Skin epidermis (tissue), 12 donors: ENCODE results near the gene PDE1C.

Experiments
- H3K27ac ChIP-seq, 21 experiments: fragments of 200-600 bp; sonication (generic) in 11 of 21; one replicate each; pipeline ENCODE4 v1.5.0; 2020; ENCODE audit warnings: mild to moderate bottlenecking in 3 of 21, inconsistent platforms in 2 of 21, moderate library complexity in 2 of 21
- H3K4me3 ChIP-seq, 7 experiments: fragments of 200-600 bp; sonication (generic) in 2 of 7; one replicate each; pipeline ENCODE4 v1.5.0; 2020; ENCODE audit warnings: inconsistent platforms in 2 of 7, mild to moderate bottlenecking in 2 of 7, moderate library complexity in 1 of 7

The PDE1C gene

DNA sequence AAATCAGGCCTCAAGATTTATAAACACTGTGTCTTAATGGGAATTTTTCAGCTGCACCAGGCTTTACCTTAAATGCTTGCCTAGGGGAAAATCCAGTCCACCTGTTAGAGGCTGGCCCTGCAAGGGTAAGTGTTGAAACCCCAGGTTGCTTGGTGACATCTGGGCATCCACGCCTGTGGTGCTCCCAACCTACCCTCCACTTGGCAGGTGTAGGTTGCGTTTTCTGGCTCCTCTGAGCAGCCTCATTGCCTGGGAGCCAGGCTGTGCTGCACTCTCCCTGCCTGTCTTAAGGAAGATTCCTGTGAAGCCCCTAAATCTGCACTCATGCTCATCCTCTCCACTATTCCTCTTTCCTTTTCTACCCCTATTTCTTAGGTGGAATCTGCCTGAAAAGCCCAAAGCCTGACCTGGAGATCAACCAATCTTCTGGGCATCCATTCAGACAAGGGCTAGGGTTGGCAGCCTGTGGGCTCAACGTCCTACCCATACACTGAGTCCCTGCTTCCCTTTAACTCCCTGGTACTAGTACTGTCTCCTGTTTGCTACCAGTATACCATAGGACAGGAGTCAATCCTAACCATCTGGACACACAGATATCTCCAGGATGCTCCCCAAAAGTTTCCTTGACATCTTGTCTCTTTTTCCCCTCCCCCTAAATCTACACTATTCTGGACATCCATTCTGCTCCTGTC lies 150.4 kb downstream of the PDE1C start:
- H3K4me3 ChIP-seq: no peak overlapping the region
- H3K27ac ChIP-seq: no peak overlapping the region

DNA sequence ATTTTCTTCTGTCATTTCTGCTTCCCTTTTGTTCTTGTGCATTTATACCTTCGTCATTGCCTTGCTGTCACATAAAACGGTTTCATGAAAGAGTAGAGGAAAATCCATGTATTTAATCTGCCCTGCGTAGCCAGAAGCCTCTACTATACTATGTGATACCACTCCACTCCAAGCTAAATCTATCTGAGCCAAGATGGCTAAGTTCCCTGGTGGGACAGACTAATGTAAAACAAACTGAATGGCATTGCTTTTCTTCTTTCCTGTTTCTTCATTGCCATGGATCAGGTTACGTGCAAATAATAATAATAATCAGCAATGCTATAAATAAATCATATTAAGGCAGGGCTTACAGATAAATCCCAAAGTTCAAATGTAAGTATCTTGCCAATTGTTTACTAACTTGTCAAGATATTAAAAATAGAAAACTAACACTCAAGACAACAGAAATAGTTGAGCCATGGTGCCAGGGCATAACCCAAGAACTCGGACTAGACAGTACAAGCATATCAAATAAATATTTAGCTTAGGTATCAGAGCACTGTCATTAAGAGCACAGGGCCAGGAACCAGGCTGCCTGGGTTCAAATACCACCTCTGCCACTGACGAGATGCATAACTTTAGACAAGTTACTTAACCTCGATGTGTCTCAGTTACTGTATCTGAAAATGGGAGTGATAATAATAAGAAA lies 151.4 kb downstream of the PDE1C start:
- Histone ChIP-seq H3K4me3 (no peak overlapping the region), H3K27ac (no peak overlapping the region)

DNA sequence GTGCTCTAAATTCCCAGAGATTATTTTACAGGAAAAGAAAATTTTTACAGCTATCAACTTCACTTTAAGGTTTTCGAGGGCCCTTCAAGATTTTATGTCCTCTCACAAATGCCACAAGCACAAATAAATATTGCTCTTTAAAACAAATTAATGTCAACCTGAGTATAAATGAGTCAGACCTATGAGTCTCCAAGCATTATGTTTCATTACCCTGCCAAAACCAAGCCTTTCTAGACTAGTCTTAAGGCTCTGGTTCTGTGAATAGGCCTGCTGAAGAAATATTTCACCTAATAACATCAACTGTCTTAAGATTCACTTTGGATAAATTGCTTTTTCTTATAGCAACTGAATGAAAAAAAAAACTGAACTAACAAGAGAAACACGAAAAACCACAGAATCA lies 153.0 kb downstream of the PDE1C start:
- Histone ChIP-seq H3K4me3 (no peak overlapping the region), H3K27ac (no peak overlapping the region)

DNA sequence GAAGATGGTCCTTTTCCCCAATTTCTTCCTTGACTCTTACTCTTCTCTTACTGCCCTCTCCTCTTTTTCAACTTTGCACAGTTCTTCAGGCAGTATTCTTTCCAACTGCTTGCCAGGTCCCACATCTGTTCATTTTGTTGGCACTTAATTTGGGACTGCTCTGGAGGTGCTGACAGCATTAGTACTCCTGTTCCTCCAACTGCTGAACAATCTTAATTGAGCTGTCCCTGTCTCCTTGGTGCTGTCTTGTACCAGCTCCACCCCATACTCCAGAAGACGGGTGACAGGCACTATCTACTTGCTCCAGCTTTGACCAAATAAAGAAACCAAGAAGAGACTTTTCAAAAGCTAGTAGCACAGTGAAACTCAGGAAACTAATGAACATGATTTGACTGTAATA lies 160.0 kb downstream of the PDE1C start:
- Histone ChIP-seq H3K27ac (no peak overlapping the region), H3K4me3 (no peak overlapping the region)

DNA sequence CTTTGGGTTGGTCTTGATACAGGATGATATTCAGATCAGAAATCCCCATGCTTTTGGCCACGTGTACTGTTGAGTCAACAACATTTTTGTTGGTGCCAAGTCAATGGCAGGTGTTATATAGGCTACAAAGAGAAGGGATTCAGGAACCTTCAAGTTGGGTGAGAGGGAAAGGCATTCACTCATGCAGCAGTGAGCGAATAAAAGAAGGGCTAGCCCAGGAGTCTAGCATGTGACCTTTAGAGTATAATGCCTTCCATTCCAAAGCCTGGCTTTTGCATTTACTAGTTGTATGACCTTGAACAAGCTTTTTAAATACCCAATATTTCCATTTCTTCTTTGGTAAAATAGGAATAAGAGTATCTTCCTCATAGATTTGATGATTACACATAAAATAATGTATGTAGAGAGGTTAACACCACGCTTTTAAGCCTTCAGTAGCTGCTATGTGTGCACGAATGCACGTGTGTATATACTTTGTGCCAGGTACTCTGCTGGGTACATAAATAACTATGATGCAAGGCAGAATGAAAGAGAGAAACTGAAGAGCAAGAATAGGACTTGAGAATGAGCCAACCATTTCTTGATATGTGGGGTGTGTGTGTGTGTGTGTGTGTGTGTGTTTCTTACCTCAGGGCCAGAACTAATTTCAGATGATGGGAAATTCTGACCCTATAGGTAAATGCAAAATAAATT lies 163.6 kb downstream of the PDE1C start:
- Histone ChIP-seq H3K27ac (no peak overlapping the region), H3K4me3 (no peak overlapping the region)

DNA sequence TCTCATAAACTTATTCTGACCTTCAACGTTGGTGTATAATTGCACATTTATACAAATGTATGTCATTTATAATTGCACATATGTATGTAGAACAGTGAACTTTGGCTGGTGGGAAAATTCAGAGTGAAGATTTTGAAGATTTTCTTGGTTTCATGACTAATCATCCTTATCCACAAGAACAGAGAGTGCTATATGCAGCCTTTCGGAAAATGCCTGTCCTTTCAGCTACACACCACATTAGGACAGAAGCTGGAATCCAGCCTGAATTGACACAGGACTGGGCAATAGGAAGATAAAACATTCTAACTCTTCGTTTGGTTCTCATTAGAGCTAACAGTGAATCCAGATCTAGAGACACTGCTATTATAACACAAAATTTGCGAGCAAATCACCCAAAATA lies 166.2 kb downstream of the PDE1C start:
- Histone ChIP-seq H3K4me3 (no peak overlapping the region), H3K27ac (no peak overlapping the region)

DNA sequence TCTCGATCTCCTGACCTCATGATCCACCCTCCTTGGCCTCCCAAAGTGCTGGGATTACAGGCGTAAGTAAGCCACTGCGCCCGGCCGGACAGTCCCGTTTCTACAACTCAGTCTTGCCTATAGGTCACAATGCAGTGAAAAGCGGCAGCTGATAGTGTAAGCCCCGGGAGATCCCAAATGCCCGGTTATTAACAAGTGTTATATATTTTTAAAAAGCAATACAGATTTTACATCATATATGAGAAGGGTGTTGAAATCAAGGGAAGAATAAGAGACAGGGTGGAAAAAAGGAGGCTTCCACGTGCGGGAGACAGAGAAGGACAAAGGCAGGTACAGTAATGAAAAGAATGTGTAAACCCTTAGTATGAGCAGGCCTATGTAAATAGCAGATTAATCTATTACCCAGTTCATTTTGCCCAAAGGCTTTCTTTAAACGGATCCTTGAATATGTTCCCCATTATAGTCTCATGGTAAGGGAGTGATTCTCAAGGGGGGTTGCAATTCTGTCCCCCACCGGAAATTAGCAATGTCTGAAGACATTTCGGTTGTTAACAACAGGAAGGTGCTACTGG lies 170.8 kb downstream of the PDE1C start:
- H3K4me3 ChIP-seq: no peak overlapping the region
- H3K27ac ChIP-seq: no peak overlapping the region

DNA sequence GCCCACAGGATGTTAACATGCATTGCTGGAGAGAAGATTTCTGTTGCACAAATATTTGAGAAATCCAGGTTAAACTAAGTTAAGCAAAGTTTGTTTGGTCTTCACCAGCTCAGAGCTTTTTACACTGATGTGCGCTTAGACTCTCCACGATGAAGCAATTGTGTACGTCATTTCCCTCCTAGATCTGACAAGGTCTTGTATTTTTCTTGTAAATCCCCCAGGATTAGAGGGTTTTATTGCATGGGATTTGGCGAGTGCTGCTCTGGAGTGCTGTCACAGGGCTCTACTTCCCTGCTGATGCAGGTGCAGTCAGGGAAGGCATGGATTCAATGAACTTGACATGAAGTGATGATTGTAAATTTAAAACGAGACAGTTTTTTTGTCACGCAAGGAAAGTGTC lies 173.3 kb downstream of the PDE1C start:
- Histone ChIP-seq H3K4me3 (no peak overlapping the region), H3K27ac (no peak overlapping the region)

DNA sequence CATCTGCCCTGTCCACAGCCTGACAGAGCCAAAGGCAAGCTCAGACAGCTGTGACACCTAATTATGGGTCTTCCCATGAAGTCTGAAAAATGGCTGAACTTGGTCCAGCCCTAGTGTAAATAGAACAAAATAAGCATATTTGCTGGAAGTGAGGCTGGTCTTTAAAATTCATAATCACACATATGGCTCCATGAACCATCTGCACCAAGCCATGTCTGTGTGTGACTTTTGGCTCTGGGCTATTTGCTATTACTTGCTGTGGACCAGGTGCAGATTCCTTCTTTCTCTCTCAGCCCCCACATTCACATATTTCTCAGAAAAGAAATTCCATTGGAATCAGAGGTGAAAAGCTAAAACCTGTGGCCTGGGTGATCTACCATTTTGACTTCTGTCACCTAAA lies 175.9 kb downstream of the PDE1C start:
- Histone ChIP-seq H3K27ac (no peak overlapping the region), H3K4me3 (no peak overlapping the region)

DNA sequence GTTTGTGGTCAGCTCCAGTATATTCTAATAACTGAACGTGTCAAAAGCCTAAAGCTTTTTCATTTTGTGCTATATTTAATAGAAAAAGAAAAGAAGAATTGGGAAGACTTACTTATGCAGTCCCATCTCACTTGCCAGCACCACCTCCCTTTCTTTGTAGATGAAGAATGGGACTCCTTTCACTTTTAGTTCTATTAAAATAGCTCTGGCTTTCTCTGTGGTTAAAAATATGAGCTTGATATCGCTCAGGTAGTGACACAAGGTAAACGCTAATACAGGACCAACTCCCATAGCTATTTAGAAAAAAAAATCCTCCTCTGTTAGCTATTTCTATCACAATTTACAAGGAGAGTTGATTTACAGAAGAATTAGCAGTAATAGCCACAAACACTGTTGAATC lies 176.8 kb downstream of the PDE1C start:
- H3K4me3 ChIP-seq: no peak overlapping the region
- no peak overlapping the region for H3K27ac ChIP-seq

DNA sequence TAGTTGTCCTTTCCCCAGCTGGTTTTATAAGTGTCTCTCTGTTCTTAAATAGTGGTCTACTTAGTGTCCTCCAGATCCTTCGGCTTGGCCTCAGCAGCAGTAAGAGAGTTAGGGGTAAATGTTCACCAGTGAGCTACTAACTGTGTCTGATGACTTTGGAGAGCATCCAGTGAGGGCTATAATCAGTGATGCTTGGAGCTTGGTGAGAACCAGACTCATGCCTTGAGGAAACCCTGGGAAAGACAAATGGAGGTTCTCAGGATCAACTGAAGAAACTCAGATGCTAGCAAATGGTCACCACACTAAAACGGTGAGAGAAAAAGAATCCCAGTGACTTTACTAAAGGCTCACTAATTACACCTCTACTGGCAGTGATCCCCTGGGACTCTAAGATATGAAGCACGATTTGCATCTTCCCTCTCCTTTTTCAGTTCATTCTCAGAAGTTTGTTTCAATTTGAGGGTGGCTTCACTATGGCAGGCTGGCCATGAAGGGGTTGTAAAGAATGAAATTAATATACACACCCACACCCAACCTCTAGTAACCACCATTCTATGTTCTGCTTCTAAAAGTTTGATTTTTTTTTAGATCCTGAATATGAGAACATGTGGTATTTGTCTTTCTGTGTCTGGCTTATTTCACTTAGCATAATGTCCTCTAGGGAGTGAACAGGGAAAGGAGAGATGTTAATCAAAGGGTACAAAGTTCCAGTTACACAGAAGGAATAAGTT lies 177.9 kb downstream of the PDE1C start:
- H3K4me3 ChIP-seq: no peak overlapping the region
- H3K27ac ChIP-seq: no peak overlapping the region

DNA sequence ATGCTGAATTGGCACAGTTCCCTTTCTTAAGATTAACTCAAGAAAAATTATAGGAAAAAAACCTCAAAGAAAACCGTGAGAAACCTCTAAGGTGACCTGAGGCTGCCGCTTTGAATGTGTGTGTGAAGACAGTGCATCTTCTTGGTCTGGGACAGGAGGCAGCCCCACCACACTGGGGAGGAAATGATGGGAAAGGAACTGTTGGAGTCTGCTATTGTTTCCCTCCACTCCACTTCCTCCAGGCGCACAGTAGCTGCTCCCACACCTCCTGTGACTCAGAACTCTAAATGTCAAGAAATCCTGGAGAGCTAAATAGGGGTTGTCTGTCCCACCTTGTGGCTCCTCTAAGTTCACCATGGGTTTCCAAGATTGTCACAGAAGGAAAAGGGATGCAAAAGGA lies 179.4 kb downstream of the PDE1C start:
- Histone ChIP-seq H3K27ac (peak overlapping the region in 3 of 21 experiments; percentile 9 to 19 (median 17)), H3K4me3 (no peak overlapping the region)

DNA sequence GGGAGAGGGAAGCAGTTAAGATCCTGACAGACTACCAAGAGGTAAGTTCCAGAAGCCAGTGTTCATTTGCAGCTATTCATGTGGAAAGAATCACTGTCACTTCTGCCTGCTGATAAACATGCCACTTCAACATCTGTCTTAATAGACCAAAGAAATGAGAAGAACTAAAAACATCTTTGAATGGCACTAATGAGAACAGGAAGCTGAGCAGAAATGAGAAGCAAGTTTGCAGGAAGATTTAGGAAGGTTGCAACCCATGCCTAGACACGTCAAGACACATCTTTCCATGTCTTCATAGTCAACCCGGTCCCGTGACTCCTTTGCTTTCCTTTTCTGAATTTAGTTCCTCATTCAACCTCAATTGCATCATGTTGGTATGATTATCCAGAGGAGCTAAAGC lies 180.0 kb downstream of the PDE1C start:
- Histone ChIP-seq H3K4me3 (no peak overlapping the region), H3K27ac (no peak overlapping the region)

DNA sequence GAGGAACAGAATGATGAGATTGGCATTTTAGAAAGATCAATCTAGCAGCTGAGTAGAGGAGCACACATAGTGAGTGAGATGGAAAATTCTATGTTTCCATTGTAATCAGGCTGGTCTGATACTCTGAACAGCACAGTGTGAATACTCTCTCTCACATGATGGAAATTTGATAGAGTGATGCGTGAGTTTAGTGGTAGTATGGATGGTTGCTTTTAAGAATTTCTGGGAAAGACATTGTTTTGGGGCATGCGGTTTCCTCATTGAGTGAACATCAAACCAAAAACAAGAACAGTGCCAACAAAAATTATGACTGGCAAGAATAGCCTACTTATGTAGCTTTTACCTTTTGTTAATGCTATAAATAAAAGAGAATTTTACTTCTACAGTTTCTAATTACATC lies 183.2 kb downstream of the PDE1C start:
- Histone ChIP-seq H3K4me3 (no peak overlapping the region), H3K27ac (no peak overlapping the region)

DNA sequence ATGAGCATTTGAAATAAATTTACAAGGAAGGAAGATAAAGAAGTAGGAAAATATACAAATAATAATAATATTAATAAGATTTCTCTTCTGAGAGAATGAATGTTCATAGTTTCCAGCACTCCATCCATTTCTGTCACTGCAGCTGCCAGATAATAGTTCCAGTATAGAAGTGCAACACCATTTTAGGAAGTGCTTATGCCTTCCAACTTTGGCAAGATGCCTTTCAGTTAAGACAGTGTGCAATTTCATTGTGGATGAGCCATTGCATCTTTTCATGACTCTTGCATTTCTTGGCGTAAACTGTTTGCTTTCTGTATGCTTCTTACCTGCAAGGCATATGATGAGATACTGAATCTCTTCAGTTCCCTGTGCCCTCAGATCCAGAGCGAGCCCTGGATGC lies 185.0 kb downstream of the PDE1C start:
- no peak overlapping the region for H3K4me3 ChIP-seq
- no peak overlapping the region for H3K27ac ChIP-seq

DNA sequence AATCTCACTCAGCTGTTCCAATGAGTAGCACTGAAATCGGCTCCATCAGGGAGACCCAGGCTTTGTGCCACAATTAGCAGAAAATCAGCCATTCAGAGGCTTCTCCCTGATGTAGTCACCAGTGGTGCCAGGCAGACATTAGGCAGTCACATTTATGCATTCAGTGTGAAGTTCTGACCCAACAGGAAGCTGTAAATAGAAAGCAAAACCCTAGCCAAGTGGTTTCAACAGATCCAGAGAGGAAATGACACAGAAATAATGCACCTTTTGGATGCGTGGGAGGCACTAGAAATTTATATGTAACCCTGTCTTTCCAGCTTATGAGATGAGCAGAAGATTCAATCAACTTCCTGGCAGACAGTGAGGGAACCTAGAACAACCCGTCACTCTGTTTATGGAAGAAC lies 186.4 kb downstream of the PDE1C start:
- H3K4me3 ChIP-seq: no peak overlapping the region
- H3K27ac ChIP-seq: peak overlapping the region in 6 of 21 experiments; percentile 10 to 33 (median 28)

DNA sequence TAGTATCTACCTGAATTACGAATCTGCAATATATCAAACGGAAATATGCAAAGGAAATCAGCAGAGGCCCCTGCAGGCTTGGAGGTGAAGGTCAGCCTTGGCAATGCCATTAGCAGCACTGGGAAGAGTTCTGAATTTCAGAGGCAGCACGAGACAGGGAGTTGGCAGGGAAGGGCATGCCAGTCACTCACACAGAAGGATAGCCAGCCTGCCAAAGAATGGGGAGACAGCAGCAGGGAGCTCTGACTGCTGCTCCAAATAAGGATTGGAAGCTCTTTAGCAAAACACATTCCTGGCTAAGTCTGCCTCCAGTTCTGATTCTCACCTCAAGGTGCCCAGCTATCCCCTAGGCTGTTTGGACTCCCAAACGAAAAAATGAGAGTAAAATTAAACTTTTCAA lies 188.0 kb downstream of the PDE1C start:
- Histone ChIP-seq H3K4me3 (no peak overlapping the region), H3K27ac (no peak overlapping the region)

DNA sequence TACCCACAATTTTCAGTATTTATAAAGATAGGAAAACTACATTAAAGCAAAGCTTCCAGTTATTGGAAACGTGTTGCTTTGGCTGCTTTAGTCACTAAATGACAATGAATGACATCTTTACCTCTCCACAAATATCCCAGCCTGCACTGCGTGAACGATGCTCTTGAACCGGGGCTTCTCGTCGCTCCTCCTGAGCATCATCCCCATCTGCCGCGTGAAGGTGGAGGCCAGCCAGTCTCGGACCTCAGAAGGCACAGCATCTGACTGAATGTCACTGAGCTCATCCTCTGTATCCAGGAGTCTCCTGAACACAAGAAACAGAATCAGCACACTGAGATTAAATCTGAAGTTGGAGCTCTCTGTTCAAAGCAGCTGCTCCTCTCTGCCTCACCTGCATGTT lies 191.3 kb downstream of the PDE1C start:
- Histone ChIP-seq H3K4me3 (no peak overlapping the region), H3K27ac (no peak overlapping the region)

DNA sequence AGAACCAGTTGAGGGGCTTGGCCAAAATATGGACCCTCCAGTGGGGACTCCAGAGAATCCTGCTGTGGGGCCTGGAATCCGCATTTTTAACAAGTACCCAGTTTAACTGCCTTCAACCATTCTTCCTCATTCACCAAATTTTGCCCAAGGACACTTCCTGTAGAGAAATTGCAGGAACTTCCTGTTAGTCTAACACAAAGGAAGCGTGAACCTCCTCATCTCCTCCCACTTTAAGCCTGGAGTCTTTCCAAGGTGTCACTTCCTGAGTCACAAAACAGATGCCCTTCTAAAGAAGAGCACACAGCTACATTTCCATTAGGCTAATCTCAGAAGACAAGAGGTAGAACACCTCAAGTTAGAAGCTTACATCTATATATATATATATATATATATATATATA lies 194.8 kb downstream of the PDE1C start:
- H3K27ac ChIP-seq: peak overlapping the region in 2 of 21 experiments; percentile 30 to 33
- no peak overlapping the region for H3K4me3 ChIP-seq
